H9 (cell line): ENCODE data around the gene LACTB. TPM values are rescaled to one million over a fixed set of nuclear protein-coding genes. Genes with fewer than 3 reads are reported as not detected.

Experiments
- DNase-seq: peaks from one replicate; pipeline ENCODE4 v3.0.0-alpha.2; 2017
- H2AFZ ChIP-seq: one replicate; pipeline ENCODE4 v1.6.1; 2013; ENCODE audit warnings: mild to moderate bottlenecking, low read length, control low read depth, moderate library complexity
- H2AK5ac ChIP-seq: 2 replicates; pipeline ENCODE4 v1.6.1; 2013; ENCODE audit warnings: low read length, control low read depth, mixed read lengths; ENCODE audit not compliant: insufficient read length
- H2BK120ac ChIP-seq: one replicate; pipeline ENCODE4 v1.6.1; 2013; ENCODE audit warnings: low read depth, mild to moderate bottlenecking, low read length, control low read depth, inconsistent platforms; ENCODE audit not compliant: poor library complexity, severe bottlenecking
- H2BK12ac ChIP-seq: 2 replicates; pipeline ENCODE4 v1.6.1; 2013; ENCODE audit warnings: low read length, control low read depth, mixed read lengths, low read depth; ENCODE audit not compliant: insufficient read length
- H2BK15ac ChIP-seq: 2 replicates; pipeline ENCODE4 v1.6.1; 2013; ENCODE audit warnings: low read depth, low read length, control low read depth
- H2BK20ac ChIP-seq: one replicate; pipeline ENCODE4 v1.6.1; 2013; ENCODE audit warnings: low read depth, mild to moderate bottlenecking, low read length, control low read depth, inconsistent platforms; ENCODE audit not compliant: poor library complexity, severe bottlenecking
- H2BK5ac ChIP-seq: 2 replicates; pipeline ENCODE4 v1.6.1; 2013; ENCODE audit warnings: low read length, control low read depth, mixed read lengths; ENCODE audit not compliant: insufficient read length
- H3K14ac ChIP-seq: 2 replicates; pipeline ENCODE4 v1.6.1; 2013; ENCODE audit warnings: low read length, control low read depth; ENCODE audit not compliant: insufficient read depth
- H3K18ac ChIP-seq: 2 replicates; pipeline ENCODE4 v1.6.1; 2013; ENCODE audit warnings: low read depth, mild to moderate bottlenecking, mixed read lengths, low read length, control low read depth; ENCODE audit not compliant: insufficient read length
- H3K23ac ChIP-seq: 2 replicates; pipeline ENCODE4 v1.6.1; 2013; ENCODE audit warnings: low read length, control low read depth, mixed read lengths, low read depth; ENCODE audit not compliant: insufficient read length
- H3K23me2 ChIP-seq: 2 replicates; pipeline ENCODE4 v1.6.1; 2013; ENCODE audit warnings: low read depth, mild to moderate bottlenecking, mixed read lengths, low read length, control low read depth; ENCODE audit not compliant: insufficient read length, poor library complexity, severe bottlenecking
- H3K27ac ChIP-seq: 2 replicates; pipeline ENCODE4 v1.5.1; 2013; ENCODE audit warnings: low read length, control low read depth, mixed read lengths, low read depth; ENCODE audit not compliant: insufficient read length
- H3K27me3 ChIP-seq: 2 replicates; pipeline ENCODE4 v1.6.1; 2013; ENCODE audit warnings: low read length, control low read depth, inconsistent platforms; ENCODE audit not compliant: insufficient read depth
- H3K4ac ChIP-seq: 2 replicates; pipeline ENCODE4 v1.6.1; 2013; ENCODE audit warnings: low read depth, mild to moderate bottlenecking, control low read depth, inconsistent platforms, low read length, moderate library complexity
- H3K4me1 ChIP-seq: 2 replicates; pipeline ENCODE4 v1.6.1; 2013; ENCODE audit warnings: low read length, control low read depth, inconsistent platforms; ENCODE audit not compliant: insufficient read depth
- H3K4me2 ChIP-seq: 2 replicates; pipeline ENCODE4 v1.6.1; 2013; ENCODE audit warnings: low read length, control low read depth, mixed read lengths; ENCODE audit not compliant: insufficient read length, insufficient read depth
- H3K56ac ChIP-seq: 2 replicates; pipeline ENCODE4 v1.6.1; 2013; ENCODE audit warnings: low read depth, mild to moderate bottlenecking, mixed read lengths, low read length, control low read depth; ENCODE audit not compliant: insufficient read length
- H3K79me1 ChIP-seq: 2 replicates; pipeline ENCODE4 v1.6.1; 2013; ENCODE audit warnings: low read depth, mild to moderate bottlenecking, moderate library complexity, low read length, control low read depth, inconsistent platforms; ENCODE audit not compliant: insufficient read depth, poor library complexity, severe bottlenecking
- H3K79me2 ChIP-seq: 2 replicates; pipeline ENCODE4 v1.6.1; 2013; ENCODE audit warnings: low read length, control low read depth, inconsistent platforms; ENCODE audit not compliant: insufficient read depth
- H3K9ac ChIP-seq: 2 replicates; pipeline ENCODE4 v1.6.1; 2013; ENCODE audit warnings: low read length, control low read depth, mixed read lengths; ENCODE audit not compliant: insufficient read length; ENCODE audit errors: extremely low read depth
- H3K9me3 ChIP-seq: one replicate; pipeline ENCODE4 v1.6.1; 2013; ENCODE audit warnings: low read depth, low read length, inconsistent platforms; ENCODE audit not compliant: control insufficient read depth
- H3T11ph ChIP-seq: one replicate; pipeline ENCODE4 v1.6.1; 2013; ENCODE audit warnings: mild to moderate bottlenecking, low read length, control low read depth, inconsistent platforms
- H4K20me1 ChIP-seq: one replicate; pipeline ENCODE4 v1.6.1; 2013; ENCODE audit not compliant: control insufficient read depth, insufficient read length, insufficient read depth
- H4K5ac ChIP-seq: 2 replicates; pipeline ENCODE4 v1.6.1; 2013; ENCODE audit warnings: low read depth, mild to moderate bottlenecking, mixed read lengths, low read length, control low read depth; ENCODE audit not compliant: insufficient read length
- H4K8ac ChIP-seq: replicated peaks from 2 replicates; pipeline ENCODE4 v1.6.1; 2013; ENCODE audit warnings: low read length, control low read depth, mixed read lengths, low read depth; ENCODE audit not compliant: insufficient read length
- H4K91ac ChIP-seq: 2 replicates; pipeline ENCODE4 v1.6.1; 2013; ENCODE audit warnings: low read depth, mild to moderate bottlenecking, moderate library complexity, mixed read lengths, low read length, control low read depth; ENCODE audit not compliant: insufficient read length
- H3K27ac Mint-ChIP-seq, 3 experiments: 2 replicates in 2 of 3; 3 replicates in 1 of 3; pipeline ENCODE4 v1.8.0; 2020 to 2021; ENCODE audit warnings: mixed read lengths in 3 of 3, mild to moderate bottlenecking in 1 of 3, moderate library complexity in 1 of 3
- H3K27me3 Mint-ChIP-seq: 2 replicates; pipeline ENCODE4 v1.8.0; 2021; ENCODE audit warnings: low read depth, mild to moderate bottlenecking, moderate library complexity, mixed read lengths
- H3K36me3 Mint-ChIP-seq, 3 experiments: 2 replicates in 2 of 3; 3 replicates in 1 of 3; pipeline ENCODE4 v1.8.0; 2020 to 2021; ENCODE audit warnings: low read depth in 3 of 3, mixed read lengths in 3 of 3; ENCODE audit not compliant: insufficient read depth in 1 of 3
- H3K4me1 Mint-ChIP-seq, 2 experiments: 2 replicates each; pipeline ENCODE4 v1.8.0; 2020; ENCODE audit warnings: mixed read lengths in 2 of 2
- H3K4me3 Mint-ChIP-seq, 2 experiments: 2 replicates in 1 of 2; 3 replicates in 1 of 2; pipeline ENCODE4 v1.8.0; 2020 to 2021; ENCODE audit warnings: mild to moderate bottlenecking in 2 of 2, mixed read lengths in 2 of 2, moderate library complexity in 1 of 2
- H3K9me3 Mint-ChIP-seq, 2 experiments: 2 replicates in 1 of 2; 3 replicates in 1 of 2; pipeline ENCODE4 v1.8.0; 2020; ENCODE audit warnings: mild to moderate bottlenecking in 2 of 2, mixed read lengths in 2 of 2, moderate library complexity in 1 of 2
- CTCF ChIP-seq: fragments of 200-600 bp; sonication (generic); conservative IDR thresholded peaks from 3 replicates; pipeline ENCODE4 v1.8.0; 2021; ENCODE audit warnings: antibody characterized with exemption, mild to moderate bottlenecking
- WGBS: extraction: QIAGEN DNeasy Blood & Tissue Kit; methylation state at CpG from one replicate; pipeline ENCODE4 v1.1.7; 2013; ENCODE audit warnings: missing lambda C conversion rate, low lambda C conversion rate, mixed read lengths; ENCODE audit not compliant: insufficient read length; ENCODE audit errors: extremely low coverage; 5-methylcytosine and 5-hydroxymethylcytosine counted together
- total RNA-seq: library from RNA; stranded (reverse); gene quantifications from 2 replicates; pipeline ENCODE4 v1.2.1, GENCODE V29; 2021

The LACTB gene
- total RNA-seq, 1 experiment from 2014 or later, result 10.3 TPM

GRCh38 chr15:63140936-63141335, 19.3 kb downstream of the LACTB start:
- H3K27me3 Mint-ChIP-seq, result no peaks in the 10 kb centered on the region; the same call in 1 of the 2 replicates
- H3K9me3 Mint-ChIP-seq, result no peaks in the 10 kb centered on the region; a peak in 2 of 5 replicates
- Histone ChIP-seq H3K27me3 (no peaks in the 10 kb centered on the region), H3K56ac (no peak overlapping the region), H3K23ac (no peak overlapping the region), H2BK20ac (no peak overlapping the region), H3K79me1 (no peaks in the 10 kb centered on the region), H2BK5ac (no peak overlapping the region), H4K5ac (no peak overlapping the region), H3K23me2 (no peaks in the 10 kb centered on the region), H4K8ac (no peak overlapping the region), H3K79me2 (no peaks in the 10 kb centered on the region), H3K9ac (no peak overlapping the region), H3K4me1 (no peaks in the 10 kb centered on the region), H3K27ac (no peak overlapping the region), H2BK12ac (no peak overlapping the region), H4K91ac (no peak overlapping the region), H2BK120ac (no peak overlapping the region), H2AK5ac (no peak overlapping the region), H2AFZ (no peak overlapping the region), H4K20me1 (no peaks in the 10 kb centered on the region), H3K4ac (no peak overlapping the region), H2BK15ac (no peak overlapping the region), H3K18ac (no peak overlapping the region), H3K4me2 (no peak overlapping the region), H3K14ac (no peak overlapping the region), H3T11ph (no peak overlapping the region), H3K9me3 (no peaks in the 10 kb centered on the region)
- DNase-seq, result no peak
- H3K27ac Mint-ChIP-seq, result no peak overlapping the region
- H3K36me3 Mint-ChIP-seq, result peaks cover 0 to 9% (median 5%) of the 10 kb centered on the region in 3 experiments; a peak in 4 of 7 replicates
- no peaks in the 10 kb centered on the region for H3K4me1 Mint-ChIP-seq
- WGBS, result no CpG with 5 or more reads among the region's 2 CpGs
- no peak overlapping the region for H3K4me3 Mint-ChIP-seq
- no peak for TF ChIP-seq CTCF
